ENCODE data around the gene C17orf50.

- no peak for TF ChIP-seq CTCF (conservative IDR thresholded peaks at IDR 0.05 in 1 of 2, IDR thresholded peaks at IDR 0.05 in 1 of 2; ENCODE audit: extremely low read depth in 1 of 2, insufficient read depth in 1 of 2, low read depth in 1 of 2, low read length in 2 of 2)
- no peak for TF ChIP-seq EZH2 (IDR thresholded peaks at IDR 0.05; ENCODE audit: borderline replicate concordance, low read length)
Observed at GRCh38 chr17:35774499-35774898, 13.8 kb downstream of the C17orf50 start.
